Measurements from ENCODE around the gene OR1N2.

GRCh38 chr9:122536134-122536533, 16.8 kb upstream of the OR1N2 start:
- TF ChIP-seq CTCF (IDR thresholded peaks at IDR 0.05) (no peak), EZH2phosphoT487 (IDR thresholded peaks at IDR 0.05) (no peak)

Measured in neural progenitor cell (in vitro differentiated cells).